RPMI7951 (cell line): ENCODE measurements around the gene GTF3A. TPM values are rescaled to one million over a fixed set of nuclear protein-coding genes. Genes with fewer than 3 reads are reported as not detected.

Source experiments
- DNase-seq: peaks from one replicate; pipeline ENCODE4 v3.0.0-alpha.2; 2012; ENCODE audit warnings: low read depth
- total RNA-seq: library from RNA; depleted of rRNA; stranded (reverse); fragments of >200 nt; shearing (Covaris generic); gene quantifications from 2 replicates; pipeline ENCODE4 v1.2.3, GENCODE V29; 2014

GTF3A gene
- total RNA-seq, 1 experiment from 2014 or later, result 185 TPM

GRCh38 chr13:27448308-27448707 lies 23.9 kb downstream of the GTF3A start:
- no peak for DNase-seq

- peak; percentile 1 for DNase-seq
These were observed 24.7 kb downstream of the GTF3A start for GRCh38 chr13:27449081-27449603.

GRCh38 chr13:27449936-27450828 lies 25.8 kb downstream of the GTF3A start, which contains the start of gene MTIF3:
Gene MTIF3, minus strand, starts transcription at chr13:27450564. Its CDS starts 10,116 bp downstream, at chr13:27440448.
- peak; percentile 83 for DNase-seq

GRCh38 chr13:27450921-27451471 lies 26.6 kb downstream of the GTF3A start:
- DNase-seq, result peak; percentile 26

GRCh38 chr13:27455331-27455855 lies 31.0 kb downstream of the GTF3A start:
- DNase-seq, result peak; percentile 13

GRCh38 chr13:27461940-27462584 lies 37.6 kb downstream of the GTF3A start:
- no peak for DNase-seq

GRCh38 chr13:27463500-27463899 lies 39.1 kb downstream of the GTF3A start:
- no peak for DNase-seq

GRCh38 chr13:27465611-27466010 lies 41.2 kb downstream of the GTF3A start:
- no peak for DNase-seq

GRCh38 chr13:27466513-27466912 lies 42.1 kb downstream of the GTF3A start:
- DNase-seq, result peak; percentile 6

GRCh38 chr13:27470075-27470820 lies 45.8 kb downstream of the GTF3A start:
- no peak for DNase-seq

- no peak for DNase-seq
These were observed 48.0 kb downstream of the GTF3A start for GRCh38 chr13:27472441-27472840.

GRCh38 chr13:27472941-27473340 lies 48.5 kb downstream of the GTF3A start:
- no peak for DNase-seq

GRCh38 chr13:27474751-27475268 lies 50.4 kb downstream of the GTF3A start:
- DNase-seq, result no peak

- peak; percentile 14 for DNase-seq
These were observed 52.7 kb downstream of the GTF3A start for GRCh38 chr13:27476943-27477703.

- peak; percentile 14 for DNase-seq
These were observed 57.3 kb downstream of the GTF3A start for GRCh38 chr13:27481766-27482165.

- no peak for DNase-seq
These were observed 58.6 kb downstream of the GTF3A start for GRCh38 chr13:27482983-27483382.

- DNase-seq, result no peak
These were observed 59.0 kb downstream of the GTF3A start for GRCh38 chr13:27483421-27483820.
